K562 (cell line): ENCODE measurements around the gene KCTD11. TPM values are rescaled to one million over a fixed set of nuclear protein-coding genes. Genes with fewer than 3 reads are reported as not detected.
"Not testable (repeated sequence)": the region's sequence is repeated elsewhere in the genome, so short reads cannot be mapped to it uniquely, and the experiment has no call there.

Experiments used
- ATAC-seq: fragments of 200-7000 bp; cut with Tn5 transposase; 3 replicates; pipeline ENCODE4 v1.9.1; 2020; ENCODE audit warnings: moderate library complexity
- BruUV-seq: library from RNA; stranded (reverse); fragments of 400-500 nt; replicated peaks from 2 replicates; lab custom pipeline; 2021; lab: Mats Ljungman, UMichigan
- CTCF ChIA-PET: fragments of 300-600 bp; formaldehyde crosslinking; extraction: SDS; loops from one replicate; lab custom pipeline; 2021; ENCODE audit warnings: low intra/inter-chr PET ratio; lab: Yijun Ruan, JAX
- POLR2A ChIA-PET: fragments of 300-600, 350-650 bp; sonication (Branson Sonifier 250); formaldehyde crosslinking; extraction: SDS; loops from one replicate; lab custom pipeline; 2021; ENCODE audit warnings: antibody characterized with exemption, inconsistent platforms; lab: Yijun Ruan, JAX
- DNase-seq, 4 experiments: peaks; one replicate each; pipeline versions ENCODE4 v3.0.0 to v3.0.0-alpha.2; 2011 to 2018; ENCODE audit warnings: low spot score in 3 of 4, mixed read lengths in 3 of 4; ENCODE audit errors: extremely low read depth in 1 of 4
- FAIRE-seq: peaks from 2 replicates; lab custom pipeline; 2011; peaks lifted over from hg19 to GRCh38; lab: Jason Lieb, UNC
- H2AFZ ChIP-seq: 2 replicates; pipeline ENCODE4 v1.6.0; 2011; ENCODE audit warnings: low read depth, low read length, control low read depth, inconsistent platforms
- H3K27ac ChIP-seq: fragments of 200-600 bp; 3 replicates; pipeline ENCODE4 v1.8.0; 2011; ENCODE audit warnings: low read depth, mild to moderate bottlenecking, control low read depth, inconsistent platforms, low read length, moderate library complexity, mixed read lengths; ENCODE audit errors: extremely low read depth
- H3K27me3 ChIP-seq, 2 experiments: fragments of 300-600 bp in 1 of 2; 2 replicates in 1 of 2; 3 replicates in 1 of 2; pipeline versions ENCODE4 v1.6.0 to v1.8.0; 2011; ENCODE audit warnings: inconsistent platforms in 2 of 2, low read length in 2 of 2, mild to moderate bottlenecking in 1 of 2, mixed read lengths in 1 of 2, moderate library complexity in 1 of 2; ENCODE audit not compliant: control insufficient read depth in 2 of 2, insufficient read depth in 2 of 2
- H3K36me3 ChIP-seq: fragments of 300-600 bp; 3 replicates; pipeline ENCODE4 v1.8.0; 2011; ENCODE audit warnings: mild to moderate bottlenecking, low read length, inconsistent platforms; ENCODE audit not compliant: control insufficient read depth, insufficient read depth
- H3K4me1 ChIP-seq, 2 experiments: fragments of 200-600 bp in 1 of 2; replicated peaks in 1 of 2; 2 replicates in 1 of 2; 3 replicates in 1 of 2; pipeline versions ENCODE4 v1.5.1 to v1.8.0; 2011; ENCODE audit warnings: inconsistent platforms in 2 of 2, low read length in 2 of 2, mild to moderate bottlenecking in 1 of 2, mixed read lengths in 1 of 2, moderate library complexity in 1 of 2; ENCODE audit not compliant: control insufficient read depth in 2 of 2, insufficient read depth in 2 of 2
- H3K4me2 ChIP-seq: 2 replicates; pipeline ENCODE4 v1.6.1; 2011; ENCODE audit warnings: low read length, control low read depth, inconsistent platforms, mixed read lengths; ENCODE audit not compliant: insufficient read depth
- H3K4me3 ChIP-seq: fragments of 200-600 bp; sonication (generic), shearing (Covaris generic); 2 replicates; pipeline ENCODE4 v1.5.1; 2016; ENCODE audit warnings: control low read depth, inconsistent platforms
- H3K79me2 ChIP-seq: fragments of 200-600 bp; 3 replicates; pipeline ENCODE4 v1.8.0; 2011; ENCODE audit warnings: low read length, inconsistent platforms; ENCODE audit not compliant: control insufficient read depth, insufficient read depth
- H3K9ac ChIP-seq, 2 experiments: 2 replicates each; pipeline versions ENCODE4 v1.6.0 to v1.6.1; 2011; ENCODE audit warnings: low read depth in 2 of 2, low read length in 2 of 2, control low read depth in 1 of 2, inconsistent platforms in 1 of 2, mild to moderate bottlenecking in 1 of 2, mixed read lengths in 1 of 2; ENCODE audit not compliant: insufficient read depth in 1 of 2
- H3K9me1 ChIP-seq: one replicate; pipeline ENCODE4 v1.6.0; 2011; ENCODE audit warnings: inconsistent platforms, mild to moderate bottlenecking, low read length, moderate library complexity; ENCODE audit not compliant: control insufficient read depth, insufficient read depth
- H3K9me3 ChIP-seq: replicated peaks from 2 replicates; pipeline ENCODE4 v1.5.1; 2011; ENCODE audit warnings: low read depth, low read length, inconsistent platforms; ENCODE audit not compliant: control insufficient read depth, insufficient read depth
- H4K20me1 ChIP-seq: replicated peaks from 2 replicates; pipeline ENCODE4 v1.6.1; 2011; ENCODE audit warnings: low read length, inconsistent platforms, mixed read lengths; ENCODE audit not compliant: control insufficient read depth, insufficient read depth
- ZFP91 ChIP-seq: sonication (generic); formaldehyde crosslinking; IDR thresholded peaks from 2 replicates; pipeline ENCODE4 v1.8.0; 2022; ENCODE audit warnings: mild to moderate bottlenecking, missing genetic modification reagents
- WGBS: fragments of 100-300 bp; shearing (Covaris generic); methylation state at CpG from one replicate; pipeline ENCODE4 v1.1.6; 2016; ENCODE audit warnings: low coverage, mixed read lengths; ENCODE audit not compliant: insufficient coverage; ENCODE audit errors: missing lambda C conversion rate; 5-methylcytosine and 5-hydroxymethylcytosine counted together
- in situ Hi-C: fragments of 300-500 bp; cut with MboI; formaldehyde crosslinking; loops from 4 replicates; pipeline ENCODE4 v1.15.0; 2018; ENCODE audit warnings: inconsistent platforms, mixed read lengths
- intact Hi-C: fragments of 100-400 bp; cut with micrococcal nuclease; formaldehyde crosslinking; loops from 2 replicates; pipeline ENCODE4 v1.14.2; 2022
- polyA plus RNA-seq, 8 experiments: library from polyadenylated mRNA; depleted of rRNA in 4 of 8; stranded (reverse) in 5 of 8; unstranded in 3 of 8; fragments of >200 nt; fragmentation: Nextera tagmentation in 2 of 8; fragmentation: Illumina TruSeq in 1 of 8; extraction: Ambion mirVana in 2 of 8; extraction: Trizol in 1 of 8; gene quantifications; 2 replicates each; pipeline versions ENCODE4 v1.2.1 to v1.2.3, GENCODE V29; 2011 to 2014; ENCODE audit warnings: inconsistent platforms in 1 of 8, missing spikeins in 1 of 8
- total RNA-seq, 7 experiments: library from RNA; depleted of rRNA in 6 of 7; stranded (reverse); fragments of >200 nt in 6 of 7; fragmentation: Illumina TruSeq in 2 of 7; extraction: Trizol in 2 of 7; gene quantifications; 2 replicates each; pipeline versions ENCODE4 v1.2.1 to v1.2.3, GENCODE V29; 2011 to 2021; ENCODE audit warnings: low replicate concordance in 1 of 7
- TF ChIP-seq, protein P1 (sequence below): fragments of 450-650 bp; IDR thresholded peaks from 2 replicates; pipeline ENCODE4 v1.6.1; 2016; ENCODE audit warnings: low read depth
- TF ChIP-seq, protein P2 (sequence below), 2 experiments: fragments of 250-450 bp in 1 of 2; fragments of 450-650 bp in 1 of 2; sonication (Bioruptor Pico) in 1 of 2; IDR thresholded peaks; 2 replicates each; pipeline versions ENCODE4 v1.6.1 to v1.8.0; 2016 to 2021; ENCODE audit warnings: mild to moderate bottlenecking in 2 of 2, moderate library complexity in 2 of 2, missing compliant biosample characterization in 1 of 2, missing genetic modification characterization in 1 of 2

The KCTD11 gene
- total and polyA plus RNA-seq, 9 of the 15 experiments (the other 6 are each of a cell fraction or from before 2014, with no cell fraction given), result 0.01 to 3.2 (median 2.5) TPM; not detected in 1

- BruUV-seq, H3K79me2 ChIP-seq, ATAC-seq, in situ Hi-C loops, H3K4me3 ChIP-seq, H3K9me1 ChIP-seq, CTCF ChIA-PET, H3K9ac ChIP-seq, DNase-seq, H3K36me3 ChIP-seq, FAIRE-seq, H3K9me3 ChIP-seq, H3K27me3 ChIP-seq, intact Hi-C loops, H3K4me1 ChIP-seq, H3K27ac ChIP-seq, H3K4me2 ChIP-seq, H2AFZ ChIP-seq, H4K20me1 ChIP-seq: not testable (repeated sequence)
- WGBS, result 25% methylated on average over 3 of the region's 5 CpGs
- POLR2A ChIA-PET, result interaction anchor here (0.6 to 1.1 kb wide), 4 partner anchors 12 to 246 kb away, joined by 3 to 4 read pairs (median 3); partner anchors contain the start of gene POLR2A
These were observed 16.6 kb downstream of the KCTD11 start for GRCh38 chr17:7368599-7368994.

- H3K27ac ChIP-seq, result no peak overlapping the region
- no peaks in the 10 kb centered on the region; a peak in 1 of 5 replicates for H3K4me1 ChIP-seq
- intact Hi-C loops, result no loop called here
- no peaks in the 10 kb centered on the region for H3K36me3 ChIP-seq
- CTCF ChIA-PET, result no interaction called here
- ATAC-seq, result no peak
- TF ChIP-seq, protein P1, sequence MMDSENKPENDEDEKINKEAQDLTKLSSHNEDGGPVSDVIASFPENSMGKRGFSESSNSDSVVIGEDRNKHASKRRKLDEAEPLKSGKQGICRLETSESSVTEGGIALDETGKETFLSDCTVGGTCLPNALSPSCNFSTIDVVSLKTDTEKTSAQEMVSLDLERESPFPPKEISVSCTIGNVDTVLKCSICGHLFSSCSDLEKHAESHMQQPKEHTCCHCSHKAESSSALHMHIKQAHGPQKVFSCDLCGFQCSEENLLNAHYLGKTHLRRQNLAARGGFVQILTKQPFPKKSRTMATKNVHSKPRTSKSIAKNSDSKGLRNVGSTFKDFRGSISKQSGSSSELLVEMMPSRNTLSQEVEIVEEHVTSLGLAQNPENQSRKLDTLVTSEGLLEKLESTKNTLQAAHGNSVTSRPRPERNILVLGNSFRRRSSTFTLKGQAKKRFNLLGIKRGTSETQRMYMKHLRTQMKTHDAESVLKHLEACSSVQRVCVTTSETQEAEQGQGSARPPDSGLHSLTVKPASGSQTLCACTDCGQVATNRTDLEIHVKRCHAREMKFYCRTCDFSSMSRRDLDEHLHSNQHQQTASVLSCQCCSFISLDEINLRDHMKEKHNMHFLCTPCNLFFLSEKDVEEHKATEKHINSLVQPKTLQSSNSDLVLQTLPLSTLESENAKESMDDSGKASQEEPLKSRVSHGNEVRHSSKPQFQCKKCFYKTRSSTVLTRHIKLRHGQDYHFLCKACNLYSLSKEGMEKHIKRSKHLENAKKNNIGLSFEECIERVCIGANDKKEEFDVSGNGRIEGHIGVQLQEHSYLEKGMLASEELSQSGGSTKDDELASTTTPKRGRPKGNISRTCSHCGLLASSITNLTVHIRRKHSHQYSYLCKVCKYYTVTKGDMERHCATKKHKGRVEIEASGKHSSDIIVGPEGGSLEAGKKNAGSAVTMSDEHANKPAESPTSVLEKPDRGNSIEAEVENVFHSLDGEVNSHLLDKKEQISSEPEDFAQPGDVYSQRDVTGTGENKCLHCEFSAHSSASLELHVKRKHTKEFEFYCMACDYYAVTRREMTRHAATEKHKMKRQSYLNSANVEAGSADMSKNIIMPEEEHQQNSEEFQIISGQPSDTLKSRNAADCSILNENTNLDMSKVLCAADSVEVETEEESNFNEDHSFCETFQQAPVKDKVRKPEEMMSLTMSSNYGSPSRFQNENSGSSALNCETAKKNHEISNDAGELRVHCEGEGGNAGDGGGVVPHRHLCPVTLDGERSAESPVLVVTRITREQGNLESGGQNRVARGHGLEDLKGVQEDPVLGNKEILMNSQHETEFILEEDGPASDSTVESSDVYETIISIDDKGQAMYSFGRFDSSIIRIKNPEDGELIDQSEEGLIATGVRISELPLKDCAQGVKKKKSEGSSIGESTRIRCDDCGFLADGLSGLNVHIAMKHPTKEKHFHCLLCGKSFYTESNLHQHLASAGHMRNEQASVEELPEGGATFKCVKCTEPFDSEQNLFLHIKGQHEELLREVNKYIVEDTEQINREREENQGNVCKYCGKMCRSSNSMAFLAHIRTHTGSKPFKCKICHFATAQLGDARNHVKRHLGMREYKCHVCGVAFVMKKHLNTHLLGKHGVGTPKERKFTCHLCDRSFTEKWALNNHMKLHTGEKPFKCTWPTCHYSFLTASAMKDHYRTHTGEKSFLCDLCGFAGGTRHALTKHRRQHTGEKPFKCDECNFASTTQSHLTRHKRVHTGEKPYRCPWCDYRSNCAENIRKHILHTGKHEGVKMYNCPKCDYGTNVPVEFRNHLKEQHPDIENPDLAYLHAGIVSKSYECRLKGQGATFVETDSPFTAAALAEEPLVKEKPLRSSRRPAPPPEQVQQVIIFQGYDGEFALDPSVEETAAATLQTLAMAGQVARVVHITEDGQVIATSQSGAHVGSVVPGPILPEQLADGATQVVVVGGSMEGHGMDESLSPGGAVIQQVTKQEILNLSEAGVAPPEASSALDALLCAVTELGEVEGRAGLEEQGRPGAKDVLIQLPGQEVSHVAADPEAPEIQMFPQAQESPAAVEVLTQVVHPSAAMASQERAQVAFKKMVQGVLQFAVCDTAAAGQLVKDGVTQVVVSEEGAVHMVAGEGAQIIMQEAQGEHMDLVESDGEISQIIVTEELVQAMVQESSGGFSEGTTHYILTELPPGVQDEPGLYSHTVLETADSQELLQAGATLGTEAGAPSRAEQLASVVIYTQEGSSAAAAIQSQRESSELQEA, result no peak
- TF ChIP-seq, protein P2, sequence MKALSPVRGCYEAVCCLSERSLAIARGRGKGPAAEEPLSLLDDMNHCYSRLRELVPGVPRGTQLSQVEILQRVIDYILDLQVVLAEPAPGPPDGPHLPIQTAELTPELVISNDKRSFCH (CRISPR knock-in tag; IDR thresholded peaks at IDR 0.05), result no peak
- TF ChIP-seq, protein P2 (tag; IDR thresholded peaks at IDR 0.05), result no peak
- no peak for TF ChIP-seq ZFP91 (CRISPR knock-in tag)
- TF ChIP-seq, all 486 proteins: peak for 0
- FAIRE-seq (no peak), DNase-seq (no peak)
- Histone ChIP-seq H3K79me2 (no peaks in the 10 kb centered on the region), H4K20me1 (no peaks in the 10 kb centered on the region), H2AFZ (no peak overlapping the region), H3K4me3 (no peak overlapping the region), H3K27me3 (peaks cover 3 to 4% of the 10 kb centered on the region in 2 experiments; a peak in 1 of 5 replicates), H3K9me1 (no peaks in the 10 kb centered on the region), H3K9ac (no peak overlapping the region), H3K4me2 (no peak overlapping the region), H3K9me3 (no peaks in the 10 kb centered on the region)
- in situ Hi-C loops, result no loop called here
- POLR2A ChIA-PET, result no interaction called here
- 8% methylated on average over 5 of the region's 5 CpGs for WGBS
- BruUV-seq, result no TSS peak
These were observed 17.9 kb downstream of the KCTD11 start for GRCh38 chr17:7369825-7370224.
